Globus pallidus (tissue), 1 donor: ENCODE data around the gene AKT1S1.
"Not testable (repeated sequence)": the region's sequence is repeated elsewhere in the genome, so short reads cannot be mapped to it uniquely, and the experiment has no call there.

ENCODE experiments used
- DNase-seq: peaks from one replicate; pipeline ENCODE4 v3.0.0-alpha.2; 2015; ENCODE audit warnings: low spot score

The AKT1S1 gene

DNA sequence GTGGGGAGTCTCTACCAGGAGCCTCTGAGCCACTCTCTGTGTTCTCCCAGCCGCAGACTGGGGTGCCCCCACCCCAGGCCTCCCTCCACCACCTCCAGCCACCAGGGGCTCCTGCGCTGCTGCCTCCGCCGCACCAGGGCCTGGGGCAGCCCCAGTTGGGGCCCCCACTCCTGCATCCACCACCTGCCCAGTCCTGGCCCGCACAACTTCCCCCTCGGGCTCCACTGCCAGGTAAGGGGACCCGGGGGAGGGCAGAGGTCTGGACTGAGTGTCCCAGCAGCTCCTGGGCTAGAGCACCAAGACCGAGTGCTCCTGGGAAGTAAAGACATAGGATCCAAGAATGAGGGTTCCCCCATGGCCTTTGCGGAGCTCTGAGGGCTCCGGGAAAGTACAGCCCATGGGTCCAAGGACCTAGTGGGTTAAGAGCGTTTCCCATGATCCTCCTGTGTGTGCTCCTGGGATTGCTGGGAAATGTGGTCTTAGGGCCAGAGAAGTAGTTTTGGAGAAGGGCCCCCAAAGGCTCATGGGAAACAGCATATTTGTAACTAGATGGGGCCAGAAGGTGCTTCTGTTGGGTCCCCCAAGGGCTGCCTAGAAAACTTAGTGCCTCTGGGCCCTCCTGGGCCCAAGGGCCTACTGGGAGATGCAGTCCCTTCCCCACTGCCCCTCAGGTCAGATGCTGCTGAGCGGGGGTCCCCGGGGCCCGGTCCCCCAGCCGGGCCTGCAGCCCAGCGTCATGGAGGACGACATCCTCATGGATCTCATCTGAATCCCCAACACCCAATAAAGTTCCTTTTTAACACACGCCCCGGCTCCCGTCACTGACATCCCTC, 40.8 kb downstream of the AKT1S1 start:
- no peak for DNase-seq

DNA sequence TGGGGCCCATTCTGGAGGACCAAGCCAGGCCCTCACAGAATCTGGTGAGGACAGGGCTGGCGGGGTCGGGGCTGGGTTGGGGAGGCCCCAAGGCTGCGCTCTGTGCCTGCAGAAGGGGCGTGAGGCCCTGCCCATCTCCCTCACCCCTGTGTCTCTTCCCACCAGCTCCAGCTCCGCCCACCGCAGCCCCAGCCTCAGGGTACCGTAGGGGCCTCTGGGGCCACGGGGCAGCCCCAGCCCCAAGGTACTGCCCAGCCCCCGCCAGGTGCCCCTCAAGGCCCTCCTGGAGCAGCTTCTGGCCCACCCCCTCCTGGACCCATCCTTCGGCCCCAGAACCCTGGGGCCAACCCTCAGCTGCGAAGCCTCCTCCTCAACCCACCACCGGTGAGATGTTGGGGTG, 41.6 kb downstream of the AKT1S1 start:
- DNase-seq: no peak

DNA sequence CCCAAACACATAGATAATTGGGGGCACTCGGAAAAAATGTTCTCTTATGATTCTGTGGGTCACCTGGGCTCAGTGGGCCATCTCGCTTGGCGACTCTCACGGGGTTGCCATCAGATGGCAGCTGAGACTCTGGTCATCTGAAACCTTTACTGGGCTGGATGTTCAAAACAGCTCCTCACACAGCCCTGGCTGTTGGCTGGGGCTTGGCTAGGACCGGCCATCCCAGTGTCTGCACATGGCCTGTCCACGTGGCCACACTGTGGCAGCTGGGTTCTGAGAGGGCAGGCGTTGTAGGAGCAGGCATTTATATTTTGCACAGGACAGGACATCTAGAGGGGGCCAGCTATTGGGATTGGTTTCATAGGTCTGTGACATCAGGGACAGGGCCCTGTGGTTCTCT, 43.6 kb downstream of the AKT1S1 start:
- DNase-seq: no peak

DNA sequence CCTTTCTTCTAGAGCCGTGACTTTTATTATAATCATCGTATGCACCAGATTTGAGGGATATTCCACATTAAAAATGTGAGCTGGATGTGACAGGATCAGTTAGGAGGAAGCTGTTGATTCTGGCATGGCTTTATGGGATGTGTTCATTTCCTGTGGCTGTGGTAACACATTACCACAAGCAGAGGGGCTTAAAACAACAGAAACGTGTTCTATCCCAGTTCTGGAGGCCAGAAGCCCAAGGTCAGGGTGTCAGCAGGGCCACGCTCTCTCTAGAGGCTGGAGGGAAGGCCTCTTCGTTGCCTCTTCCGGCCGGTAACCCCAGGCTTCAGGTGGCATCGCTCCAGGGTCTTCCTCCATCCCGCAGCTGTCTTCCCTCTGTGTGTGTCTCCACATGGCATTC, 44.6 kb downstream of the AKT1S1 start:
- DNase-seq: no peak

DNA sequence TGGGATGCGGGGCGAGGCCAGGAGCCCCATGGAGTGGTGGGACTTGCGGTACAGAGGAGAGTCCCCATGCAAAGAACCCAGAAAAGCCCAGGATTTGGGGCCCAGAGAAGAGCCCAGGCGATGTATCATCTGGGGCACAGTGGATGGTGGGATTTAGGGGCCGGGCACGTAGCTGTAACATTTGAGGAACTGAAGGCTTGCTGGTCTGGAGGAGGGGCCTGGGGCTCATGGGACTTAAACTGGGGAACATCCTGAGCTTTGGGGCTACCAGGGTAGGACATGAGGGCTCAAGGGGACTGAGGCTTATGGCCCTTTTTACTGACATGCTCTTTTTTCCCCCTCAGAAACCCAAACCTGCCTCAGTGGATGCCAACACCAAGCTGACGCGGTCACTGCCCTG, 45.6 kb downstream of the AKT1S1 start:
- DNase-seq: no peak

DNA sequence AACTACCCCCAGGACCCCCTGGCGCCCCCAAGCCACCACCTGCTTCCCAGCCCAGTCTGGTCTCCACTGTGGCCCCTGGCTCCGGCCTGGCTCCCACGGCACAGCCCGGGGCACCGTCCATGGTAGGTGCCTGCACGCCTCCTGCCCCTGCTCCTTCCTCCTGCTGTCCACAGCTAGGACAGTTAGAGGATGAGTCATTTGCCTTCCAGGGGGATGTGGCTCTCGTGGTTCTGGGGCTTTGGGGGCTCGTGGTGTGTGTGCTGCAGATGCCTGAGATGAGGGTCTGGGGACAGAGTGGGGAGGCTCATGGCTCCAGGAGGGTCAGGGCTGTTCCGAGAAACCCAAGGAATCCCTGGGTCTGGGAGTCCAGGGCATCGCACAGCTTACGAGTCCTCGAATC, 46.4 kb downstream of the AKT1S1 start:
- no peak for DNase-seq

DNA sequence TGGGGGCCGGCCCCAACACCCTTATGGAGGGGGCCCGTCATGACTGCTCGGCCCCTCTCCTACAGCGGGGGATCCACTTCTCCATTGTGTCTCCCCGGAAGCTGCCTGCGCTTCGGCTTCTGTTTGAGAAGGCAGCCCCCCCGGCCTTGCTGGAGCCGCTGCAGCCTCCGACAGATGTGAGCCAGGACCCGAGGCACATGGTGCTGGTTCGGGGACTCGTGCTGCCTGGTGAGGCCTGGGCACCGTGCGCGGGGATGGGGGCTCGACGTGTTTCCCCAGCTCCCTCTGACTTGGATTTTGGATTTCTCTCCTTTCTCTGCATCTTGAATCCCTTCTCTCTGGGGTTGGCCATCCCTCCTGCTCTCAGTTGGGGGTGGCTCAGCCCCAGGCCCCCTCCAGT, 47.4 kb downstream of the AKT1S1 start:
- DNase-seq: no peak

DNA sequence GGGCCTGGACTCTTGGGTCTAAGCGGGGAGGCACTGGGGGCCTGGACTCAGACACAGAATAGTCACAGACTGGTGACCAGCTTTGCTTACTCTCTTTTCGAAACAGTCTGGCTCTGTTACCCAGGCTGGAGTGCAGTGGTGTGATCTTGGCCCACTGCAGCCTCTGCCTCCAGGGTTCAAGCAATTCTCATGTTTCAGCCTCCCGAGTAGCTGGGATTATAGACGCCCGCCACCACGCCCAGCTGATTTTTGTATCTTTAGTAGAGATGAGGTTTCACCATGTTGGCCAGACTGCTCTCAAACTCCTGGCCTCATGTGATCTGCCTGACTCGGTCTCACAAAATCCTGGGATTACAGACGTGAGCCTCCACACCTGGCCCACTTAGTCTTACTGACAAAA, 48.0 kb downstream of the AKT1S1 start:
- DNase-seq: no peak

DNA sequence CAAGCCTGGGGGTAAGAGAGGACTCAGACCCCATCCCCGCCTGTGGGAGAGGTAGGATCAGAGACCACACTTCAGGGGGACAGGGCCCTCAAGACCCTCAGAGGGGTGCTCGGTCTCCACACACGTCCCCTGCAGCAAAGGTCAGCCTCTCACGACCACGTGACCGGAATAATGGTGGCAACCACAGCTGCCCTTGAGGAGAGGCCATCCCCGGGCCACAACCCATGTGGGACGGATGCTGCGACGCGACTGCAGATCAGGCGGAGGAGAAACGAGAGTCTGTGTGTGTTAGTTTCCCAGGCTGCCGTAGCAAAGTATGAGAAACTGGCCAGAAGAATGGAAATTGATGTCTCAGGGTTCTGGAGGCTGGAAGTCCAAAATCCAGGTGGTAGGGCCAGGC, 50.1 kb downstream of the AKT1S1 start:
- DNase-seq: no peak

DNA sequence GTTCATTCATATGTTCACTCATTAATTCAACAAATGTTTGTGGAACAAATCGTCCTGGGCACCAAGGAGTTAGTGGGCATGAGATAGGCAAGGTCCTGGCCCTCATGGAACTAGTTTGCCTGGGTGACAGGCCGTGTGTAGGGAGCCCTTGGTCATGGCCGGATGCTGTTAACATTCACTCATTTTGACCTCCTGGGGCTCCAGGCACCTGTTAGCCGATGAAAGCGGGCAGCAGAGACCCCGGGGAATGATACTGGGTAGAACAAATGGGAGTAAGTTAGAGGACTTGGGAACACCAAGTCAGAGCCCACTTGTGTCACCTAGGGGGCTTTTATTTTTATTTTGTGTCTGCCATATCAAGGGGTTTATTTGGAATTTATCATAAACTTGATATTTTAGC, 52.5 kb downstream of the AKT1S1 start:
- no peak for DNase-seq

DNA sequence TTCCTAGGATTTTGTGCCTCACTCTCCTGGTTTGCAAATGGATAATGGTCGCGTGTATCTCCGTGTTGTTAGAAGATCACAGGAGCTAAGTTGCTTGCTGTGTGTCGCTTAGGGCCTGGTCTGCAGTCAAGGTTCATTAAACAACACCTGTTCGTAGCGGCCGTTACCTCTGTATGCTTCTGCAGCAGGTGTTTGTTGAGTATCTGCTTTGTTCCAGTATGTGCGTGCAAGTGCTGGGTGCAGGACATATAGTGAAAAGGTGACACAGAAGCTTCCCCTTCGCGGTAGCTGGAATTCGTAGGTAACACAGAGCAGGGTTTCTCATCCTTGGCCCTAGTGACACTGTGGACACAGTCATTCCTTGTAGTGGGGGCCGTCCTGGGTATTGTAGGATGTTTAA, 53.7 kb downstream of the AKT1S1 start:
- DNase-seq: no peak

DNA sequence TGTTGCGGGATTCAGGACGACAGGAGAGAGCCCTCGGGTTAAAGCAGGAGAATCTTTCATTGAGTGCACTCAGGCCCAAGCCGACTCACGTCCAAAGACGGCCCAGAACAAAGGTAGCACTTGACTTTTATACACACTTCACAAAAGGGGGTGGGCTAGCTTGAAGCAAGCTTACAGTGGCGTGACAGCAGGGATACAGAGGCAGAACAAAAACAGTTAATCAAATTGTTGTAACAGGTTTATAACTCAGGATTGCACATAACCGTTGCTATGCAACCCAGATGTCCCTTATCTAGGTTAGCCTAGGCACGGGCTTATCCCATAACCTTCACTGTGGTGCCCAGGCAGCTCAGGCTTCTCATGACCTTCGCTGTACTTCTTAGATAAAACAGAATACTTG, 57.0 kb downstream of the AKT1S1 start:
- DNase-seq: no peak

DNA sequence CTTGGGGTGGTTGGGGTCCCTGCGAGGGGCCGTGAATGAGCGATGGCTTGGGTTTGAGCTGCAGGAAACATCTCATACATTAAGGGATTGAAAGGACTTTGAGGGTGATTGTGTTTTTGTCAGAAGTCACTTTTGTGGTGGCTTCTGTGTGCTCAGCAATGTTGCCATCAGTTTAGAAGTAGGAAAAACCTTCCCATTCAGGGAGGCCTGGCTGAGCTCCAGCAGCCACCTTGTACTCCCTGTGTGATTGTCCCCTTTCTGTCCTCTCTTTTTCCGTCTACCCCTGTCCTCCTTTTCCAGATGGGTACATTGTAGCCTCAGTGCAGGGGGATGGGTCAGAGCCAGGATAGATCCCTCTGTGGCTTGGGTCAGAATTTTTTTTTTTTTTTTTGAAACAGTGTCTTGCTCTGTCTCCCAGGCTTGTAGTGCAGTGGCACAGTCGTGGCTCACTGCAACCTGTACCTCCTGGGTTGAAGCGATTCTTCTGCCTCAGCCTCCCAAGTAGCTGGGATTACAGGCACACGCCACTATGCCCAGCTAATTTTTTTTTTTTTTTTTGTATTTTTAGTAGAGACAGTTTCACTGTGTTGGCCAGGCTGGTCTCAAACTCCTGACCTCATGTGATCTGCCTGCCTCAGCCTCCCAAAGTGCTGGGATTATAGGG, 57.6 kb downstream of the AKT1S1 start:
- not testable (repeated sequence) for DNase-seq
